Fibroblast of the aortic adventitia (primary cell): Measurements from ENCODE around the gene HOXA13. TPM values are rescaled to one million over a fixed set of nuclear protein-coding genes. Genes with fewer than 3 reads are reported as not detected.

Experiments used
- DNase-seq: peaks from one replicate; pipeline ENCODE4 v3.0.0-alpha.2; 2010; ENCODE audit warnings: low read depth
- H3K4me3 ChIP-seq: 2 replicates; pipeline ENCODE4 v1.5.1; 2011; ENCODE audit warnings: low read depth, mild to moderate bottlenecking, control low read depth, low read length, moderate library complexity
- CTCF ChIP-seq: IDR thresholded peaks from 2 replicates; pipeline ENCODE4 v1.5.1; 2011; ENCODE audit warnings: mild to moderate bottlenecking, low read length, control low read depth, inconsistent platforms; ENCODE audit not compliant: insufficient read depth
- total RNA-seq: library from RNA; depleted of rRNA; stranded (reverse); fragments of >200 nt; gene quantifications from 2 replicates; pipeline ENCODE4 v1.2.3, GENCODE V29; 2012; ENCODE audit warnings: low replicate concordance

HOXA13 gene
- total RNA-seq, 1 donor = not detected

GRCh38 chr7:27191161-27191731, 8.6 kb downstream of the HOXA13 start:
- no peak for TF ChIP-seq CTCF
- DNase-seq = no peak
- H3K4me3 ChIP-seq = no peak overlapping the region

- no peak for TF ChIP-seq CTCF
- no peak for DNase-seq
- no peak overlapping the region for H3K4me3 ChIP-seq
Observed at GRCh38 chr7:27189997-27190748, 9.7 kb downstream of the HOXA13 start.

GRCh38 chr7:27189295-27189996, 10.4 kb downstream of the HOXA13 start:
- TF ChIP-seq CTCF = no peak
- no peak overlapping the region for H3K4me3 ChIP-seq
- DNase-seq = no peak

- no peak overlapping the region for H3K4me3 ChIP-seq
- peak; percentile 28 for DNase-seq
Observed at GRCh38 chr7:27188386-27189294, 11.3 kb downstream of the HOXA13 start.

GRCh38 chr7:27187475-27188385, 12.2 kb downstream of the HOXA13 start:
- DNase-seq = no peak
- no peak overlapping the region for H3K4me3 ChIP-seq
- no peak for TF ChIP-seq CTCF

More at GRCh38 chr7:27188386-27189294, 11.3 kb downstream of the HOXA13 start:
- no peak for TF ChIP-seq CTCF
